Nephron progenitor cell (in vitro differentiated cells): ENCODE data around the gene FRMD5.
"Not testable (repeated sequence)": the region's sequence is repeated elsewhere in the genome, so short reads cannot be mapped to it uniquely, and the experiment has no call there.

Source experiments
- DNase-seq: peaks from one replicate; pipeline ENCODE4 v3.0.0; 2021
- H3K27ac Mint-ChIP-seq: 2 replicates; pipeline ENCODE4 v1.8.0; 2021; ENCODE audit warnings: mild to moderate bottlenecking, moderate library complexity, mixed read lengths
- H3K27me3 Mint-ChIP-seq: 2 replicates; pipeline ENCODE4 v1.8.0; 2021; ENCODE audit warnings: mild to moderate bottlenecking, low read depth, mixed read lengths; ENCODE audit not compliant: poor library complexity
- H3K36me3 Mint-ChIP-seq: 2 replicates; pipeline ENCODE4 v1.8.0; 2021; ENCODE audit warnings: low read depth, mixed read lengths
- H3K4me1 Mint-ChIP-seq: 2 replicates; pipeline ENCODE4 v1.8.0; 2021; ENCODE audit warnings: mixed read lengths
- H3K4me3 Mint-ChIP-seq: 2 replicates; pipeline ENCODE4 v1.8.0; 2021; ENCODE audit warnings: mild to moderate bottlenecking, moderate library complexity, mixed read lengths
- H3K9me3 Mint-ChIP-seq: 2 replicates; pipeline ENCODE4 v1.8.0; 2021; ENCODE audit warnings: mild to moderate bottlenecking, moderate library complexity, mixed read lengths
- CTCF ChIP-seq: fragments of 200-600 bp; sonication (generic); IDR thresholded peaks from 2 replicates; pipeline ENCODE4 v1.5.0; 2021; ENCODE audit warnings: antibody characterized with exemption

Gene FRMD5

DNA sequence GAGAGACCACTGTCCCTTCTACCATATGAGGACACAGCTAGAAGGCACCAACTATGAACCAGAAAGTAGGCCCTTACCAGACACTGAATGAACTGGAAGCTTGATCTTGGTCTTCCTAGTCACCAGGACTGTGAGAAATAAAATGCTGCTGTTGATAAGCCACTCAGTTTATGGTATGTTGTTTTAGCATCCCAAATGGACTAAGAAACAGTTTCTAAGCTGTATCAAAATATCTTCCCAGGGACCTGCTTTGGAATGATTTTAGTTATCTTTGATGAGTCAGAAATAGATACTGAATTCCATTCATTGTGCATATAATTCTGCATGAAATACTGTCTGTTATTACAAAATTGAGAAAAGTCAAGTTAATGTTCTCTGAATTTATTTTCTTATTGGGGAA, 349.6 kb downstream of the FRMD5 start:
- Mint-ChIP-seq H3K4me1 (no peaks in the 10 kb centered on the region), H3K27ac (no peak overlapping the region), H3K9me3 (no peaks in the 10 kb centered on the region), H3K4me3 (no peak overlapping the region), H3K36me3 (peaks cover 27% of the 10 kb centered on the region), H3K27me3 (no peaks in the 10 kb centered on the region)
- no peak for DNase-seq
- TF ChIP-seq CTCF = no peak

DNA sequence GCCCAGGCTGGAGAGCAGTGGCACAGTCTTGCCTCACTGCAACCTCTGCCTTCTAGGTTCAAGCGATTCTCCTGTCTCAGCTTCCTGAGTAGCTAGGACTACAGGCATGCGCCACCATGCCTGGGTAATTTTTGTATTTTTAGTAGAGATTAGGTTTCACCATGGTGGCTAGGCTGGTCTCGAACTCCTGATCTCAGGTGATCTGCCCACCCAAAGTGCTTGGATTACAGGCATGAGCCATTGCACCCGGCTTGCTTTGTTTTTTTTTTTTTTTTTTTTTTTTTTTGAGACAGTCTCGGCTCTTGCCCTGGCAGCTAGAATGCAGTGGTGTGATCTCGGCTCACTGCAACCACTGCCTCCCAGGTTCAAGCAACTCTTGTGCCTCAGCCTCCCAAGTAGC, 362.6 kb downstream of the FRMD5 start:
- not testable (repeated sequence) for H3K9me3 Mint-ChIP-seq, DNase-seq, H3K27me3 Mint-ChIP-seq, H3K4me3 Mint-ChIP-seq
- Mint-ChIP-seq H3K36me3 (peaks cover 51% of the 10 kb centered on the region), H3K4me1 (peaks cover 21% of the 10 kb centered on the region), H3K27ac (peak overlapping the region; percentile 47)

DNA sequence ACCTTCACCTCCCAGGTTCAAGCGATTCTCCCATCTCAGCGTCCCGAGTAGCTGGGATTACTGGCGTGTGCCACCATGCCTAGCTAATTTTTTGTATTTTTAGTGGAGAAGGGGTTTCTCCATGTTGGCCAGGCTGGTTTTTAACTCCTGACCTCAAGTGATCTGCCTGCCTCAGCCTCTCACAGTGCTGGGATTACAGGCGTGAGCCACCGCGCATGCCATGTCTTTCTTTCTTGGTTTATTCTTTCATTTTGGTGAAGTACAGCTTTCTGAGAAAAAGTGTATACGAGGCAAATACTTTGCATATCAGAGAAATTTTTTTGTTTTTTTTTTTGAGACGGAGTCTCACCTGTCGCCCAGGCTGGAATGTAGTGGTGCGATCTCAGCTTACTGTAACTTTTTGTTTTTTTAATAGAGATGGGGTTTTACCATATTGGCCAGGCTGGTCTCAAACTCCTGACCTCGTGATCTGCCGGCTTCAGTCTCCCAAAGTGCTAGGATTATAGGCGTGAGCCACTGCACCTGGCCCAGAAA, 363.5 kb downstream of the FRMD5 start:
- not testable (repeated sequence) for DNase-seq, H3K27me3 Mint-ChIP-seq, H3K4me3 Mint-ChIP-seq, H3K9me3 Mint-ChIP-seq, H3K27ac Mint-ChIP-seq
- H3K4me1 Mint-ChIP-seq = peaks cover 29% of the 10 kb centered on the region
- peaks cover 51% of the 10 kb centered on the region for H3K36me3 Mint-ChIP-seq

DNA sequence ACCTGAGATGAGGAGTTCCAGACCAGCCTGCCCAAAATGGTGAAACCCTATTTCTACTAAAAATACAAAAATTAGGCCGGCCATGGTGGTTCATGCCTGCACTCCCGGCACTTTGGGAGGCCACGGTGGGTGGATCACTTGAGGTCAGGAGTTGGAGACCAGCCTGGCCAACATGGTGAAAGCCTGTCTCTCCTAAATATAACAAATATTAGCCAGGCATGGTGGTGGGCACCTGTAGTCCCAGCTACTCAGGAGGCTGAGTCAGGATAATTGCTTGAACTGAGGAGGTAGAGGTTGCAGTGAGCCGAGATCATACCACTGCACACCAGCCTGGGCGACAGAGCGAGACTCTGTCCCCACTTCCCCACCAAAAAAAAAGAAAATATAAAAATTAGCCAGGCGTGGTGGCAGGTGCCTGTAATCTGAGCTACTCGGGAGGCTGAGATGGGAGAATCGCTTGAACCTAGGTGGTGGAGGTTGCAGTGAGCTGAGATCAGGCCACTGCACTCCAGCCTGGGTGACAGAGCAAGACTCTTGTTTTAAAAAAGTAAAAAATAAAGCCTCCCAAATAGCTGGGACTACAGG, 364.3 kb downstream of the FRMD5 start:
- Mint-ChIP-seq H3K36me3 (peaks cover 46% of the 10 kb centered on the region), H3K4me1 (peaks cover 29% of the 10 kb centered on the region)
- not testable (repeated sequence) for DNase-seq, H3K4me3 Mint-ChIP-seq, H3K9me3 Mint-ChIP-seq, H3K27ac Mint-ChIP-seq, H3K27me3 Mint-ChIP-seq

DNA sequence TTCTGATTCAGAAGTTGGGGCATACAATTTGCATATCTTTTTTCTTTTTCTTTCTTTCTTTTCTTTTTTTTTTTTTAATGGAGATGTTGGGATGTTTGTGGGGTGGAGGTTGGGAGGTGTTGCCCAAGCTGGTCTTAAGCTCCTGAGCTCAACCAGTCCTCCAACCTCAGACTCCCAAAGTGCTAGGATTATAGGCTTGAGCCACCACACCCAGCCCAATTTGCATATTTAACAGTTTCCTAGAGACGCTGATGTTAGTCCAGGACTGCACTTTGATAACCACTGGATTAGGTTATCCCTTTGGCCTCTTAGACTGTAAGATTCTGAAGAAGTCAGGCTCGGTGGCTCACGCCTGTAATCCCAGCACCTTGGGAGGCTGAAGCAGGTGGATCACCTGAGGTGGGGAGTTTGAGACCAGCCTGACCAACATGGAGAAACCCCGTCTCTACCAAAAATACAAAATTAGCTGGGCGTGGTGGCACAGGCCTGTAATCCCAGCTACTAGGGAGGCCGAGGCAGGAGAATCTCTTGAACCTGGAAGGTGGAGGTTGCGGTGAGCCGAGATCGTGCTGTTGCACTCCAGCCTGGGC, 365.0 kb downstream of the FRMD5 start:
- not testable (repeated sequence) for H3K27ac Mint-ChIP-seq, H3K27me3 Mint-ChIP-seq, DNase-seq, H3K4me3 Mint-ChIP-seq
- peaks cover 12% of the 10 kb centered on the region for H3K9me3 Mint-ChIP-seq
- peaks cover 29% of the 10 kb centered on the region for H3K4me1 Mint-ChIP-seq
- H3K36me3 Mint-ChIP-seq = peaks cover 42% of the 10 kb centered on the region

GRCh38 chr15:43828061-43828657, 366.9 kb downstream of the FRMD5 start:
- peaks cover 36% of the 10 kb centered on the region for H3K4me1 Mint-ChIP-seq
- no peak for TF ChIP-seq CTCF
- peaks cover 38% of the 10 kb centered on the region for H3K36me3 Mint-ChIP-seq
- H3K4me3 Mint-ChIP-seq = peak overlapping the region; percentile 79
- no peak for DNase-seq
- H3K9me3 Mint-ChIP-seq = peaks cover 20% of the 10 kb centered on the region
- H3K27me3 Mint-ChIP-seq = peaks cover 5% of the 10 kb centered on the region
- peak overlapping the region; percentile 39 for H3K27ac Mint-ChIP-seq

DNA sequence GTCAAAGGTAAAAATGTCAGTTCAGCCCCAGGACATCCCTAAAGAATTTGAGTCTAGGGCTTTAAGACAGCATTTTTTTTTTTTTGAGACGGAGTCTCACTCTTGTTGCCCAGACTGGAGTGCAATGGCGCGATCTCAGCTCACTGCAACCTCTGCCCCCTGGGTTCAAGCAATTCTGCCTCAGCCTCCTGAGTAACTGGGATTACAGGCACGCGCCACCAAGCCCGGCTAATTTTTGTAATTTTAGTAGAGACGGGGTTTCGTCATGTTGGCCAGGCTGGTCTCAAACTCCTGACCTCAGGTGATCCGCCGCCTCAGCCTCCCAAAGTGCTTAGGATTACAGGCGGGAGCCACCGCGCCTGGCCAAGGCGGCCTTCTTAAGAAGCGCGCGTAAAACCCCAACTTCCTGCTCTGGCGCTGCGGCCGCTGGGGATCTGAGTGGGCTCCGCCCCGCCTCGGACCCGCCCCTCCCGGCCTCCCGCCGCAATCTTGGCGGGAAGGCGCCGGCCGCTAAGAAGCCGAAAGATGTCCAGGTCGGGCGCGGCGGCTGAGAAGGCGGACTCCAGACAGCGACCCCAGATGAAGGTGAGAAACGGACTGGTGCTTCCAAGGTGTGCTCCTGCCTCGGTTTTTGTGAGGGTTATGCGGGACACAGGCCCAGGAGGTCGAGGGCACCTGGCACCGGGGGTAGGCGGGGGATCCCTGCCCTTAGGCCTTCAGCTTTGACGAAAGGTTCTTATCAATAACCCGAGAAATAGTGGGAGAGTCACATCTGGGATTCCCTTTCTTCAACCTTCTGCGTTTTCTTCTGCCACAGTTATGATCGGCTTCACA, 368.3 kb downstream of the FRMD5 start, which contains the start of gene WDR76:
Gene WDR76 (plus strand): TSS at position 495 of the 834 bp plus-strand sequence. CDS start 31 bp downstream, at position 526.
- peaks cover 20% of the 10 kb centered on the region for H3K9me3 Mint-ChIP-seq
- DNase-seq = peak; percentile 76
- no peak within 1 kb of the TSS for H3K27ac Mint-ChIP-seq
- peak within 1 kb of the TSS; percentile 79 for H3K4me3 Mint-ChIP-seq
- H3K36me3 Mint-ChIP-seq = peaks cover 35% of the 10 kb centered on the region
- peaks cover 33% of the 10 kb centered on the region for H3K4me1 Mint-ChIP-seq
- peaks cover 5% of the 10 kb centered on the region for H3K27me3 Mint-ChIP-seq
- no peak for TF ChIP-seq CTCF
